Astrocyte (in vitro differentiated cells and primary cell): Measurements from ENCODE around the gene FBXO8.

Experiments
- EZH2 ChIP-seq: IDR thresholded peaks from 2 replicates; pipeline ENCODE4 v1.6.1; 2012; ENCODE audit warnings: mild to moderate bottlenecking, low read length, inconsistent platforms; ENCODE audit not compliant: insufficient read depth
- TF ChIP-seq, protein P1 (sequence below): IDR thresholded peaks from 2 replicates; pipeline ENCODE4 v1.5.1; 2011; ENCODE audit warnings: low read depth, mild to moderate bottlenecking, inconsistent platforms, low read length, moderate library complexity; ENCODE audit not compliant: insufficient read depth

DNA sequence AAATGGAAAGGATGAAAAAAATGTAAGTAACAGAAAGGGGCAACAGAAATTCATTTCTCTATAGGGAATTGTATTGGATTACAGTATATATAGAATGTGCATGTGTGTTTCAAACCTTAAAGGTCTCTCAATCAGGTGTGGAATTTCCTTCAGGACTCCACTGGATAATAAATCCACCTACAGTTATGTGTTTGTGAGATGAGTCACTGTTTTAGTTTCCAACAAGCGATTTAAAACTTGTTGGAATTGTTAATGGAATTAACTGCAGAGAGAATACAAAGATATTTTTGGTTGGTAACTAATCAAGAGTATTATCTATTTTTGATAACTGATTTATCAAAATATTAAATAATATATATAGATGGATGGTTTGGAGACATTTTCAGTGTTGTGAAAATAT, 33.1 kb upstream of the FBXO8 start:
- TF ChIP-seq, protein P1, sequence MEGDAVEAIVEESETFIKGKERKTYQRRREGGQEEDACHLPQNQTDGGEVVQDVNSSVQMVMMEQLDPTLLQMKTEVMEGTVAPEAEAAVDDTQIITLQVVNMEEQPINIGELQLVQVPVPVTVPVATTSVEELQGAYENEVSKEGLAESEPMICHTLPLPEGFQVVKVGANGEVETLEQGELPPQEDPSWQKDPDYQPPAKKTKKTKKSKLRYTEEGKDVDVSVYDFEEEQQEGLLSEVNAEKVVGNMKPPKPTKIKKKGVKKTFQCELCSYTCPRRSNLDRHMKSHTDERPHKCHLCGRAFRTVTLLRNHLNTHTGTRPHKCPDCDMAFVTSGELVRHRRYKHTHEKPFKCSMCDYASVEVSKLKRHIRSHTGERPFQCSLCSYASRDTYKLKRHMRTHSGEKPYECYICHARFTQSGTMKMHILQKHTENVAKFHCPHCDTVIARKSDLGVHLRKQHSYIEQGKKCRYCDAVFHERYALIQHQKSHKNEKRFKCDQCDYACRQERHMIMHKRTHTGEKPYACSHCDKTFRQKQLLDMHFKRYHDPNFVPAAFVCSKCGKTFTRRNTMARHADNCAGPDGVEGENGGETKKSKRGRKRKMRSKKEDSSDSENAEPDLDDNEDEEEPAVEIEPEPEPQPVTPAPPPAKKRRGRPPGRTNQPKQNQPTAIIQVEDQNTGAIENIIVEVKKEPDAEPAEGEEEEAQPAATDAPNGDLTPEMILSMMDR, result no peak
- no peak for TF ChIP-seq EZH2
